Liver (tissue), 9 donors: ENCODE data around the gene FARSB. TPM values are rescaled to one million over a fixed set of nuclear protein-coding genes. Genes with fewer than 3 reads are reported as not detected.

ENCODE experiments used
- DNase-seq: peaks from one replicate; pipeline ENCODE4 v3.0.0-alpha.2; 2017; ENCODE audit warnings: low spot score
- H3K27ac ChIP-seq, 2 donors: one replicate each; pipeline ENCODE4 v1.7.0; 2013; ENCODE audit warnings: inconsistent platforms in 2 of 2, low read length in 2 of 2, control low read depth in 1 of 2, low read depth in 1 of 2, mild to moderate bottlenecking in 1 of 2
- H3K27me3 ChIP-seq, 4 donors: one replicate each; pipeline versions ENCODE4 v1.6.1 to v1.7.0; 2013; ENCODE audit warnings: low read length in 3 of 4, inconsistent platforms in 1 of 4, mild to moderate bottlenecking in 1 of 4, moderate library complexity in 1 of 4; ENCODE audit not compliant: control insufficient read depth in 4 of 4, insufficient read depth in 4 of 4
- H3K36me3 ChIP-seq, 4 donors: one replicate each; pipeline versions ENCODE4 v1.6.1 to v1.7.0; 2013; ENCODE audit warnings: low read length in 3 of 4, mild to moderate bottlenecking in 3 of 4, low read depth in 1 of 4, moderate library complexity in 1 of 4; ENCODE audit not compliant: control insufficient read depth in 4 of 4, insufficient read depth in 3 of 4
- H3K4me1 ChIP-seq, 4 donors: one replicate each; pipeline versions ENCODE4 v1.6.1 to v1.7.0; 2013; ENCODE audit warnings: low read length in 3 of 4, mild to moderate bottlenecking in 3 of 4, moderate library complexity in 1 of 4; ENCODE audit not compliant: control insufficient read depth in 4 of 4, insufficient read depth in 4 of 4
- H3K4me3 ChIP-seq, 3 donors: one replicate each; pipeline versions ENCODE4 v1.6.1 to v1.7.0; 2013; ENCODE audit warnings: low read length in 3 of 3, control low read depth in 1 of 3, low read depth in 1 of 3, mild to moderate bottlenecking in 1 of 3
- H3K9ac ChIP-seq, 2 donors: one replicate each; pipeline ENCODE4 v1.7.0; 2013; ENCODE audit warnings: low read length in 2 of 2, mild to moderate bottlenecking in 2 of 2, moderate library complexity in 2 of 2, control low read depth in 1 of 2, low read depth in 1 of 2
- H3K9me3 ChIP-seq, 4 donors: one replicate each; pipeline versions ENCODE4 v1.6.1 to v1.7.0; 2013; ENCODE audit warnings: low read length in 3 of 4; ENCODE audit not compliant: control insufficient read depth in 4 of 4
- EGR1 ChIP-seq, 2 donors: IDR thresholded peaks; 2 replicates each; pipeline ENCODE4 v1.6.1; 2016 to 2018; ENCODE audit warnings: antibody characterized with exemption in 2 of 2, low read depth in 2 of 2
- FOXA1 ChIP-seq: IDR thresholded peaks from 2 replicates; pipeline ENCODE4 v1.6.1; 2016; ENCODE audit warnings: antibody characterized with exemption
- FOXA2 ChIP-seq: IDR thresholded peaks from 2 replicates; pipeline ENCODE4 v1.6.1; 2016; ENCODE audit warnings: antibody characterized with exemption
- HNF4A ChIP-seq, 2 donors: conservative IDR thresholded peaks; 2 replicates each; pipeline ENCODE4 v1.6.1; 2016; ENCODE audit warnings: antibody characterized with exemption in 2 of 2, mild to moderate bottlenecking in 2 of 2
- HNF4G ChIP-seq: IDR thresholded peaks from 2 replicates; pipeline ENCODE4 v1.6.1; 2016; ENCODE audit warnings: antibody characterized with exemption
- NR2F2 ChIP-seq: IDR thresholded peaks from 2 replicates; pipeline ENCODE4 v1.6.1; 2016; ENCODE audit warnings: antibody characterized with exemption
- RAD21 ChIP-seq, 2 donors: IDR thresholded peaks; 2 replicates each; pipeline ENCODE4 v1.6.1; 2016; ENCODE audit warnings: antibody characterized with exemption in 2 of 2, mild to moderate bottlenecking in 2 of 2
- RXRA ChIP-seq, 2 donors: IDR thresholded peaks; 2 replicates each; pipeline ENCODE4 v1.6.1; 2017 to 2018; ENCODE audit warnings: antibody characterized with exemption in 2 of 2, mild to moderate bottlenecking in 1 of 2
- SP1 ChIP-seq: IDR thresholded peaks from 2 replicates; pipeline ENCODE4 v1.6.1; 2018; ENCODE audit warnings: antibody characterized with exemption, mild to moderate bottlenecking
- TAF1 ChIP-seq: conservative IDR thresholded peaks from 2 replicates; pipeline ENCODE4 v1.6.1; 2016; ENCODE audit warnings: antibody characterized with exemption, mild to moderate bottlenecking
- YY1 ChIP-seq: IDR thresholded peaks from 2 replicates; pipeline ENCODE4 v1.6.1; 2016; ENCODE audit warnings: antibody characterized with exemption, mild to moderate bottlenecking
- WGBS: extraction: QIAGEN DNeasy Blood & Tissue Kit; methylation state at CpG from one replicate; pipeline ENCODE4 v1.1.7; 2013; 5-methylcytosine and 5-hydroxymethylcytosine counted together
- polyA plus RNA-seq, 2 donors: library from polyadenylated mRNA; stranded (reverse) in 1 of 2; unstranded in 1 of 2; fragments of 200-250 nt in 1 of 2; fragments of >200 nt in 1 of 2; fragmentation: Nextera tagmentation in 1 of 2; extraction: Ambion mirVana in 1 of 2; gene quantifications; one replicate each; pipeline versions ENCODE4 v1.2.1 to v1.2.3, GENCODE V29; 2013 to 2015
- total RNA-seq, 2 donors: library from RNA; depleted of rRNA; stranded (reverse); fragments of >200 nt; gene quantifications; one replicate each; pipeline ENCODE4 v1.2.3, GENCODE V29; 2014
- TF ChIP-seq, protein P1 (sequence below): IDR thresholded peaks from 2 replicates; pipeline ENCODE4 v1.6.1; 2016; ENCODE audit warnings: antibody characterized with exemption
- TF ChIP-seq, protein P2 (sequence below): IDR thresholded peaks from 2 replicates; pipeline ENCODE4 v1.6.1; 2016; ENCODE audit warnings: antibody characterized with exemption
- TF ChIP-seq, protein P3 (sequence below): fragments of 150-350 bp; IDR thresholded peaks from 2 replicates; pipeline ENCODE4 v1.5.1; 2017; ENCODE audit warnings: improper control_type of control experiment, low read depth, low read length; ENCODE audit not compliant: missing input control
- TF ChIP-seq, protein P4 (sequence below): IDR thresholded peaks from 2 replicates; pipeline ENCODE4 v1.6.1; 2016; ENCODE audit warnings: antibody characterized with exemption
- TF ChIP-seq, protein P5 (sequence below): IDR thresholded peaks from 2 replicates; pipeline ENCODE4 v1.6.1; 2016; ENCODE audit warnings: antibody characterized with exemption, mild to moderate bottlenecking
- donor health status: healthy.
- donor health status: healthy.
- donor health status: healthy.
- donor health status: healthy.
- donor health status: healthy.

FARSB gene
- total and polyA plus RNA-seq, 4 donors = 5.5 to 9.7 (median 8.9) TPM

DNA sequence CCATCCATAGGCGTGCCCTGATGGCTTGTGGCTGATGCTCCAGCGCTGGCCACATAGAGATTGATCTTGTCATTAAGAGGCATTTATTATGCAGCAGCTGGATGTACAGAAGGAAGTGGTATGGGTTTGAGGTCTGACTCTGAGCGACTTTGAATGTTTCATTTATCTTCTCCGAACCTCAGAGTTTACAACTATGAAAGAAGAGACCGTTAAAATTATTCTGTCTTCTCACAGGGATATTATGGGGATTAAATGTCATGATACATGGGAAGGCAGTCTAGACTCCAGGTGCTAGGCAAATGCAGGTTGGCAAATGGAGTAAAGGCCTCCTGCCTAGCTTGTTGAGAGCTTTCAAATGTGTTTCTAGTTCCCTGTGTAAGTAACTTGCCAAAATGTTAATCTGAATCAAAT is 45.8 kb upstream of the FARSB start:
- no peaks in the 10 kb centered on the region for H3K27me3 ChIP-seq
- H3K4me1 ChIP-seq = no peaks in the 10 kb centered on the region
- peaks cover 0 to 8% (median 3%) of the 10 kb centered on the region in 4 donors for H3K36me3 ChIP-seq
- H3K27ac ChIP-seq = no peak overlapping the region
- TF ChIP-seq YY1 = no peak
- no peak for TF ChIP-seq HNF4A (conservative IDR thresholded peaks at IDR 0.05)
- no peak for TF ChIP-seq EGR1 (IDR thresholded peaks at IDR 0.05; ENCODE audit: low read depth in 2 of 2)
- no peak for TF ChIP-seq RAD21 (IDR thresholded peaks at IDR 0.05)
- TF ChIP-seq, protein P1, sequence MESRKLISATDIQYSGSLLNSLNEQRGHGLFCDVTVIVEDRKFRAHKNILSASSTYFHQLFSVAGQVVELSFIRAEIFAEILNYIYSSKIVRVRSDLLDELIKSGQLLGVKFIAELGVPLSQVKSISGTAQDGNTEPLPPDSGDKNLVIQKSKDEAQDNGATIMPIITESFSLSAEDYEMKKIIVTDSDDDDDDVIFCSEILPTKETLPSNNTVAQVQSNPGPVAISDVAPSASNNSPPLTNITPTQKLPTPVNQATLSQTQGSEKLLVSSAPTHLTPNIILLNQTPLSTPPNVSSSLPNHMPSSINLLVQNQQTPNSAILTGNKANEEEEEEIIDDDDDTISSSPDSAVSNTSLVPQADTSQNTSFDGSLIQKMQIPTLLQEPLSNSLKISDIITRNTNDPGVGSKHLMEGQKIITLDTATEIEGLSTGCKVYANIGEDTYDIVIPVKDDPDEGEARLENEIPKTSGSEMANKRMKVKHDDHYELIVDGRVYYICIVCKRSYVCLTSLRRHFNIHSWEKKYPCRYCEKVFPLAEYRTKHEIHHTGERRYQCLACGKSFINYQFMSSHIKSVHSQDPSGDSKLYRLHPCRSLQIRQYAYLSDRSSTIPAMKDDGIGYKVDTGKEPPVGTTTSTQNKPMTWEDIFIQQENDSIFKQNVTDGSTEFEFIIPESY = no peak
- no peak for TF ChIP-seq SP1
- no peak for TF ChIP-seq RXRA (IDR thresholded peaks at IDR 0.05)
- TF ChIP-seq FOXA1 = no peak
- TF ChIP-seq NR2F2 = no peak
- TF ChIP-seq, protein P2, sequence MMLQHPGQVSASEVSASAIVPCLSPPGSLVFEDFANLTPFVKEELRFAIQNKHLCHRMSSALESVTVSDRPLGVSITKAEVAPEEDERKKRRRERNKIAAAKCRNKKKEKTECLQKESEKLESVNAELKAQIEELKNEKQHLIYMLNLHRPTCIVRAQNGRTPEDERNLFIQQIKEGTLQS = no peak
- H3K4me3 ChIP-seq = no peak overlapping the region
- H3K9ac ChIP-seq = no peak overlapping the region
- H3K9me3 ChIP-seq = no peaks in the 10 kb centered on the region
- no peak for DNase-seq
- 70% methylated on average over 5 of the region's 5 CpGs for WGBS

DNA sequence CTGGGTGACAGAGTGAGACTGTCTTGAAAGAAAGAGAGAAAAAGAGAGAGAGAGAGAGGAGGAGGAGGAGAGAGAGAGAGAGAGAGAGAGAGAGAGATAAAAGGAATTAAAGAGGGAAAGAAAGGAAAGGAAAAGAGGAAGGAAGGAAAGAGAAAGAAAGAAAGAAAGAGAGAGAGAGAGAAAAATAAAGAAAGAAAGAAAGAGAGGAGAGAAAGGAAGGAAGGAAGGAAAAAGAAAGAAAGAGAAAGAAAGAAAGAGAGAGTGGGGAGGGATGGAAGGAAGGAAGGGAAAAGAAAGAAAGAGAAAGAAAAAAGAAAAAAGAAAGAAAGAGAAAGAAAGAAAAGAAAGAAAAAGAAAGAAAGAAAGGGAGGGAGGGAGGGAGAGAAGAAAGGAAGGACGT is 45.3 kb upstream of the FARSB start:
- 63% methylated on average over 1 of the region's 1 CpG for WGBS
- no peak for TF ChIP-seq EGR1 (IDR thresholded peaks at IDR 0.05; ENCODE audit: low read depth in 2 of 2)
- no peak for TF ChIP-seq NR2F2
- TF ChIP-seq, protein P1 = no peak
- TF ChIP-seq HNF4G = no peak
- no peak for TF ChIP-seq FOXA2
- TF ChIP-seq SP1 = no peak
- TF ChIP-seq FOXA1 = no peak
- TF ChIP-seq, protein P3, sequence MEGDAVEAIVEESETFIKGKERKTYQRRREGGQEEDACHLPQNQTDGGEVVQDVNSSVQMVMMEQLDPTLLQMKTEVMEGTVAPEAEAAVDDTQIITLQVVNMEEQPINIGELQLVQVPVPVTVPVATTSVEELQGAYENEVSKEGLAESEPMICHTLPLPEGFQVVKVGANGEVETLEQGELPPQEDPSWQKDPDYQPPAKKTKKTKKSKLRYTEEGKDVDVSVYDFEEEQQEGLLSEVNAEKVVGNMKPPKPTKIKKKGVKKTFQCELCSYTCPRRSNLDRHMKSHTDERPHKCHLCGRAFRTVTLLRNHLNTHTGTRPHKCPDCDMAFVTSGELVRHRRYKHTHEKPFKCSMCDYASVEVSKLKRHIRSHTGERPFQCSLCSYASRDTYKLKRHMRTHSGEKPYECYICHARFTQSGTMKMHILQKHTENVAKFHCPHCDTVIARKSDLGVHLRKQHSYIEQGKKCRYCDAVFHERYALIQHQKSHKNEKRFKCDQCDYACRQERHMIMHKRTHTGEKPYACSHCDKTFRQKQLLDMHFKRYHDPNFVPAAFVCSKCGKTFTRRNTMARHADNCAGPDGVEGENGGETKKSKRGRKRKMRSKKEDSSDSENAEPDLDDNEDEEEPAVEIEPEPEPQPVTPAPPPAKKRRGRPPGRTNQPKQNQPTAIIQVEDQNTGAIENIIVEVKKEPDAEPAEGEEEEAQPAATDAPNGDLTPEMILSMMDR = no peak
- TF ChIP-seq, protein P2 = no peak
- TF ChIP-seq TAF1 = no peak
- TF ChIP-seq, protein P4, sequence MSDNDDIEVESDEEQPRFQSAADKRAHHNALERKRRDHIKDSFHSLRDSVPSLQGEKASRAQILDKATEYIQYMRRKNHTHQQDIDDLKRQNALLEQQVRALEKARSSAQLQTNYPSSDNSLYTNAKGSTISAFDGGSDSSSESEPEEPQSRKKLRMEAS = no peak
- TF ChIP-seq, protein P5, sequence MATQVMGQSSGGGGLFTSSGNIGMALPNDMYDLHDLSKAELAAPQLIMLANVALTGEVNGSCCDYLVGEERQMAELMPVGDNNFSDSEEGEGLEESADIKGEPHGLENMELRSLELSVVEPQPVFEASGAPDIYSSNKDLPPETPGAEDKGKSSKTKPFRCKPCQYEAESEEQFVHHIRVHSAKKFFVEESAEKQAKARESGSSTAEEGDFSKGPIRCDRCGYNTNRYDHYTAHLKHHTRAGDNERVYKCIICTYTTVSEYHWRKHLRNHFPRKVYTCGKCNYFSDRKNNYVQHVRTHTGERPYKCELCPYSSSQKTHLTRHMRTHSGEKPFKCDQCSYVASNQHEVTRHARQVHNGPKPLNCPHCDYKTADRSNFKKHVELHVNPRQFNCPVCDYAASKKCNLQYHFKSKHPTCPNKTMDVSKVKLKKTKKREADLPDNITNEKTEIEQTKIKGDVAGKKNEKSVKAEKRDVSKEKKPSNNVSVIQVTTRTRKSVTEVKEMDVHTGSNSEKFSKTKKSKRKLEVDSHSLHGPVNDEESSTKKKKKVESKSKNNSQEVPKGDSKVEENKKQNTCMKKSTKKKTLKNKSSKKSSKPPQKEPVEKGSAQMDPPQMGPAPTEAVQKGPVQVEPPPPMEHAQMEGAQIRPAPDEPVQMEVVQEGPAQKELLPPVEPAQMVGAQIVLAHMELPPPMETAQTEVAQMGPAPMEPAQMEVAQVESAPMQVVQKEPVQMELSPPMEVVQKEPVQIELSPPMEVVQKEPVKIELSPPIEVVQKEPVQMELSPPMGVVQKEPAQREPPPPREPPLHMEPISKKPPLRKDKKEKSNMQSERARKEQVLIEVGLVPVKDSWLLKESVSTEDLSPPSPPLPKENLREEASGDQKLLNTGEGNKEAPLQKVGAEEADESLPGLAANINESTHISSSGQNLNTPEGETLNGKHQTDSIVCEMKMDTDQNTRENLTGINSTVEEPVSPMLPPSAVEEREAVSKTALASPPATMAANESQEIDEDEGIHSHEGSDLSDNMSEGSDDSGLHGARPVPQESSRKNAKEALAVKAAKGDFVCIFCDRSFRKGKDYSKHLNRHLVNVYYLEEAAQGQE = no peak

More for the DNA sequence above, 45.3 kb upstream of the FARSB start:
- H3K4me3 ChIP-seq = no peak overlapping the region
- DNase-seq = no peak
- H3K27ac ChIP-seq = no peak overlapping the region
- no peaks in the 10 kb centered on the region for H3K9me3 ChIP-seq
- peaks cover 0 to 10% (median 5%) of the 10 kb centered on the region in 4 donors for H3K36me3 ChIP-seq
- no peak overlapping the region for H3K9ac ChIP-seq
- no peaks in the 10 kb centered on the region for H3K27me3 ChIP-seq
- no peaks in the 10 kb centered on the region for H3K4me1 ChIP-seq
